HL-60 (cell line): ENCODE measurements around the gene OVCA2.

ENCODE experiments used
- GABPA ChIP-seq: IDR thresholded peaks from 2 replicates; pipeline ENCODE4 v1.6.1; 2012; ENCODE audit warnings: low read depth
- POLR2AphosphoS5 ChIP-seq: IDR thresholded peaks from 2 replicates; pipeline ENCODE4 v1.6.1; 2012; ENCODE audit warnings: low read depth
- REST ChIP-seq: IDR thresholded peaks from 2 replicates; pipeline ENCODE4 v1.6.1; 2012; ENCODE audit warnings: low read depth; ENCODE audit not compliant: insufficient replicate concordance
- SPI1 ChIP-seq: IDR thresholded peaks from 2 replicates; pipeline ENCODE4 v1.6.1; 2012; ENCODE audit warnings: low read depth, mild to moderate bottlenecking, borderline replicate concordance
- TF ChIP-seq, protein P1 (sequence below): IDR thresholded peaks from one replicate; pipeline ENCODE4 v1.5.1; 2011; ENCODE audit warnings: low read length, control low read depth, inconsistent platforms; ENCODE audit not compliant: insufficient read depth

GRCh38 chr17:2002767-2003329 is 39.0 kb upstream of the OVCA2 start:
- TF ChIP-seq, protein P1, sequence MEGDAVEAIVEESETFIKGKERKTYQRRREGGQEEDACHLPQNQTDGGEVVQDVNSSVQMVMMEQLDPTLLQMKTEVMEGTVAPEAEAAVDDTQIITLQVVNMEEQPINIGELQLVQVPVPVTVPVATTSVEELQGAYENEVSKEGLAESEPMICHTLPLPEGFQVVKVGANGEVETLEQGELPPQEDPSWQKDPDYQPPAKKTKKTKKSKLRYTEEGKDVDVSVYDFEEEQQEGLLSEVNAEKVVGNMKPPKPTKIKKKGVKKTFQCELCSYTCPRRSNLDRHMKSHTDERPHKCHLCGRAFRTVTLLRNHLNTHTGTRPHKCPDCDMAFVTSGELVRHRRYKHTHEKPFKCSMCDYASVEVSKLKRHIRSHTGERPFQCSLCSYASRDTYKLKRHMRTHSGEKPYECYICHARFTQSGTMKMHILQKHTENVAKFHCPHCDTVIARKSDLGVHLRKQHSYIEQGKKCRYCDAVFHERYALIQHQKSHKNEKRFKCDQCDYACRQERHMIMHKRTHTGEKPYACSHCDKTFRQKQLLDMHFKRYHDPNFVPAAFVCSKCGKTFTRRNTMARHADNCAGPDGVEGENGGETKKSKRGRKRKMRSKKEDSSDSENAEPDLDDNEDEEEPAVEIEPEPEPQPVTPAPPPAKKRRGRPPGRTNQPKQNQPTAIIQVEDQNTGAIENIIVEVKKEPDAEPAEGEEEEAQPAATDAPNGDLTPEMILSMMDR, result no peak
- TF ChIP-seq GABPA (no peak), REST (no peak), POLR2AphosphoS5 (no peak), SPI1 (no peak)
